ENCODE measurements around the gene RNPC3. TPM values are rescaled to one million over a fixed set of nuclear protein-coding genes. Genes with fewer than 3 reads are reported as not detected.

RNPC3 gene, protein sequence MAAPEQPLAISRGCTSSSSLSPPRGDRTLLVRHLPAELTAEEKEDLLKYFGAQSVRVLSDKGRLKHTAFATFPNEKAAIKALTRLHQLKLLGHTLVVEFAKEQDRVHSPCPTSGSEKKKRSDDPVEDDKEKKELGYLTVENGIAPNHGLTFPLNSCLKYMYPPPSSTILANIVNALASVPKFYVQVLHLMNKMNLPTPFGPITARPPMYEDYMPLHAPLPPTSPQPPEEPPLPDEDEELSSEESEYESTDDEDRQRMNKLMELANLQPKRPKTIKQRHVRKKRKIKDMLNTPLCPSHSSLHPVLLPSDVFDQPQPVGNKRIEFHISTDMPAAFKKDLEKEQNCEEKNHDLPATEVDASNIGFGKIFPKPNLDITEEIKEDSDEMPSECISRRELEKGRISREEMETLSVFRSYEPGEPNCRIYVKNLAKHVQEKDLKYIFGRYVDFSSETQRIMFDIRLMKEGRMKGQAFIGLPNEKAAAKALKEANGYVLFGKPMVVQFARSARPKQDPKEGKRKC
- total RNA-seq, result 3.1 and 3.2 TPM in 2 replicates

DNA sequence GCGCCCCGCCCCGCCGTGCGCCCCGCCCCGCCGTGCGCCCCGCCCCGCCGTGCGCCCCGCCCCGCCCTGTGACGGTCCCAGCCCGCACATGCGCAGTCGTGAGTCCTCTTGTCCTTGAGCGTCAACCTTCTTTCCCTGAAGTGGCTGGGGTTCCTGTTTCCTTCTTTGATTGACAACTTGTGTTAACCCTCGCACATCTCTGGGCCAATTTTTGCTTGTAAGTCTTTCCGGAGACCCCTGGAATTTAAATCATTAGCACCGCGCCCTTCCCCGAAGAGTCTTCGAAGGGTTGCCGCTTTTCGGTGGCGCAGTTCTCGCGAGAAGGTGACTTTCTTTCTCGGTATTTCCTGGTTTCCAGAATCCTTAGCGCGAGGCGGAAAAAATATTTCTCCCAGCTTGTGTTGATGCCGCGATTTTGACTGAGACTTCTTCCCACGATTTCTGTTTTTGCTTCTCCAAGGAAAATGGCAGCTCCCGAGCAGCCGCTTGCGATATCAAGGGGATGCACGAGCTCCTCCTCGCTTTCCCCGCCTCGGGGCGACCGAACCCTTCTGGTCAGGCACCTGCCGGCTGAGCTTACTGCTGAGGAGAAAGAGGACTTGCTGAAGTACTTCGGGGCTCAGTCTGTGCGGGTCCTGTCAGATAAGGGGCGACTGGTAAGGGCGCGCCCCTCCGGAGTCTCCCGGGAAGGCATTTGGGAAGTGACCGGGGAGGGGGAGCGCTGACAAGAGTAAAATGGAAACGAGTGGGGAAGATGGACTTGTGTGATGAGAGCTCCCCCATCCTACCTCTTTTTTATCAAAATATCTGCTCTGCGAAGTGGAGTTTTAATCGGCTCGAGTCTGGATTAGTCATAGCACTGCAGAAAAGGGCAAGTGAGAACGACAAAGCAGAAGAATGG, at the start of gene RNPC3:
TSS of gene RNPC3 (plus strand) at position 93 of the 901 bp plus-strand sequence. CDS start at position 465, 372 bp downstream.

DNA sequence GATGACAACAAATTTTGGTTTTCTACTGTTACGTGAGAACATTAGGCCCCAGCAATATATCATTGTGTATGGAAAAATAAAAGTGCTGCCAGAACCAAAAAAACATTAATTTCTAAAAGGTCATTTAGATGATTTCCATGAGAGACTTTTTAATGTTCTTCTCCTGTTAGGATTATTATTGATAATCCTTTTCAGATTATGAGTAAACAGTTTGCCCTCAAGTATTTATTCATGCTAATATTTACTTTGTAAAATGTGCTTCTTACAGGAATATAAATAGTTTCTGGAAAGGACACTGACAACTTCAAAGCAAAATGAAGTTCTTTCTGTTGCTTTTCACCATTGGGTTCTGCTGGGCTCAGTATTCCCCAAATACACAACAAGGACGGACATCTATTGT, 45.8 kb downstream of the RNPC3 start, which contains the start of gene AMY2B:
TSS of gene AMY2B (plus strand) at position 301 of the 400 bp plus-strand sequence. CDS start at position 315, 14 bp downstream.

Other genes starting within 250 kb of the RNPC3 start
- 2.5 and 2.7 TPM in 2 replicates for gene AMY2B, start 45.9 kb downstream of the RNPC3 start, total RNA-seq
- not detected in 2 replicates for gene AMY2A, start 91.7 kb downstream of the RNPC3 start, total RNA-seq
- not detected in 2 replicates for gene AMY1A, start 130.1 kb downstream of the RNPC3 start, total RNA-seq
- not detected in 2 replicates for gene AMY1B, start 170.5 kb downstream of the RNPC3 start, total RNA-seq
- gene AMY1C, start 224.2 kb downstream of the RNPC3 start, total RNA-seq, result not detected in 2 replicates